ENCODE data around the gene LHPP.

LHPP gene

DNA sequence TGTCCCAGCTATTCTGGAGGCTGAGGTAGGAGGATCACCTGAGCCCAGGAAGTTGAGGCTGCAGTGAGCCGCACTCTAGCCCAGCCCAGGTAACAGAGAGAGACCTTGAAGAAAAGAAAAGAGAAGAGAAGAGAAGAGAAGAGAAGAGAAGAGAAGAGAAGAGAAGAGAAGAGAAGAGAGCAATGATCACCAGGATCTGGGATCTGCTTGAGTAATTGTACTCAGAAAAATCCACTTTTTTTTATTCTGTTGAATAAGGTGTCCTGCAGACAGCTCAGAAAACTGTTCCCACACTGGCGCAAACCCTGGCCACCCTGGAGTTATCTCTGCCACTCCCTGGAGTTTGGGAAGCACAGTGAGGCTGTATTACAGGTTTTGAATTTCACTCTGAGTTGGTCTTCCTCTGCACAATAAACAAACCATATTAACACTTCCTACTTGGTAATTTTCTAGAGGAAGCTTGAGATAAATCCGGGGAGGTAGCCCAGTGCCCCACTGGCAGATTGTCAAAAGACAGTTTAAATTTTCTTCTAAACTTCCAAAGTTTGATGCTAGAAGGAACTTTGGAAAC is 33.3 kb upstream of the LHPP start (continued):
- TF ChIP-seq, protein P1, sequence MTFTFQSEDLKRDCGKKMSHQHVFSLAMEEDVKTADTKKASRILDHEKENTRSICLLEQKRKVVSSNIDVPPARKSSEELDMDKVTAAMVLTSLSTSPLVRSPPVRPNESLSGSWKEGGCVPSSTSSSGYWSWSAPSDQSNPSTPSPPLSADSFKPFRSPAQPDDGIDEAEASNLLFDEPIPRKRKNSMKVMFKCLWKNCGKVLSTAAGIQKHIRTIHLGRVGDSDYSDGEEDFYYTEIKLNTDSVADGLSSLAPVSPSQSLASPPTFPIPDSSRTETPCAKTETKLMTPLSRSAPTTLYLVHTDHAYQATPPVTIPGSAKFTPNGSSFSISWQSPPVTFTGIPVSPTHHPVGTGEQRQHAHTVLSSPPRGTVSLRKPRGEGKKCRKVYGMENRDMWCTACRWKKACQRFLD (tag by site-specific recombination; IDR thresholded peaks at IDR 0.05): no peak
- TF ChIP-seq ZNF335 (tag by site-specific recombination; conservative IDR thresholded peaks at IDR 0.05): peak; percentile 94
- peak; percentile 83 for TF ChIP-seq SP7 (tag by site-specific recombination; IDR thresholded peaks at IDR 0.05)
- no peak for TF ChIP-seq ZNF623 (tag by site-specific recombination; IDR thresholded peaks at IDR 0.05)
- TF ChIP-seq, protein P2, sequence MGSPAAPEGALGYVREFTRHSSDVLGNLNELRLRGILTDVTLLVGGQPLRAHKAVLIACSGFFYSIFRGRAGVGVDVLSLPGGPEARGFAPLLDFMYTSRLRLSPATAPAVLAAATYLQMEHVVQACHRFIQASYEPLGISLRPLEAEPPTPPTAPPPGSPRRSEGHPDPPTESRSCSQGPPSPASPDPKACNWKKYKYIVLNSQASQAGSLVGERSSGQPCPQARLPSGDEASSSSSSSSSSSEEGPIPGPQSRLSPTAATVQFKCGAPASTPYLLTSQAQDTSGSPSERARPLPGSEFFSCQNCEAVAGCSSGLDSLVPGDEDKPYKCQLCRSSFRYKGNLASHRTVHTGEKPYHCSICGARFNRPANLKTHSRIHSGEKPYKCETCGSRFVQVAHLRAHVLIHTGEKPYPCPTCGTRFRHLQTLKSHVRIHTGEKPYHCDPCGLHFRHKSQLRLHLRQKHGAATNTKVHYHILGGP (tag by site-specific recombination; IDR thresholded peaks at IDR 0.05): no peak
- TF ChIP-seq ZNF211 (tag by site-specific recombination; IDR thresholded peaks at IDR 0.05; ENCODE audit: low read depth): no peak
- TF ChIP-seq, protein P3, sequence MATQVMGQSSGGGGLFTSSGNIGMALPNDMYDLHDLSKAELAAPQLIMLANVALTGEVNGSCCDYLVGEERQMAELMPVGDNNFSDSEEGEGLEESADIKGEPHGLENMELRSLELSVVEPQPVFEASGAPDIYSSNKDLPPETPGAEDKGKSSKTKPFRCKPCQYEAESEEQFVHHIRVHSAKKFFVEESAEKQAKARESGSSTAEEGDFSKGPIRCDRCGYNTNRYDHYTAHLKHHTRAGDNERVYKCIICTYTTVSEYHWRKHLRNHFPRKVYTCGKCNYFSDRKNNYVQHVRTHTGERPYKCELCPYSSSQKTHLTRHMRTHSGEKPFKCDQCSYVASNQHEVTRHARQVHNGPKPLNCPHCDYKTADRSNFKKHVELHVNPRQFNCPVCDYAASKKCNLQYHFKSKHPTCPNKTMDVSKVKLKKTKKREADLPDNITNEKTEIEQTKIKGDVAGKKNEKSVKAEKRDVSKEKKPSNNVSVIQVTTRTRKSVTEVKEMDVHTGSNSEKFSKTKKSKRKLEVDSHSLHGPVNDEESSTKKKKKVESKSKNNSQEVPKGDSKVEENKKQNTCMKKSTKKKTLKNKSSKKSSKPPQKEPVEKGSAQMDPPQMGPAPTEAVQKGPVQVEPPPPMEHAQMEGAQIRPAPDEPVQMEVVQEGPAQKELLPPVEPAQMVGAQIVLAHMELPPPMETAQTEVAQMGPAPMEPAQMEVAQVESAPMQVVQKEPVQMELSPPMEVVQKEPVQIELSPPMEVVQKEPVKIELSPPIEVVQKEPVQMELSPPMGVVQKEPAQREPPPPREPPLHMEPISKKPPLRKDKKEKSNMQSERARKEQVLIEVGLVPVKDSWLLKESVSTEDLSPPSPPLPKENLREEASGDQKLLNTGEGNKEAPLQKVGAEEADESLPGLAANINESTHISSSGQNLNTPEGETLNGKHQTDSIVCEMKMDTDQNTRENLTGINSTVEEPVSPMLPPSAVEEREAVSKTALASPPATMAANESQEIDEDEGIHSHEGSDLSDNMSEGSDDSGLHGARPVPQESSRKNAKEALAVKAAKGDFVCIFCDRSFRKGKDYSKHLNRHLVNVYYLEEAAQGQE (tag by site-specific recombination; IDR thresholded peaks at IDR 0.05): no peak
- no peak for TF ChIP-seq ZBTB7A (tag by site-specific recombination; IDR thresholded peaks at IDR 0.05; ENCODE audit: low read depth)
- TF ChIP-seq ZNF558 (tag by site-specific recombination; IDR thresholded peaks at IDR 0.05): no peak
- TF ChIP-seq ZFHX2 (tag by site-specific recombination; conservative IDR thresholded peaks at IDR 0.05): no peak
- TF ChIP-seq, protein P4, sequence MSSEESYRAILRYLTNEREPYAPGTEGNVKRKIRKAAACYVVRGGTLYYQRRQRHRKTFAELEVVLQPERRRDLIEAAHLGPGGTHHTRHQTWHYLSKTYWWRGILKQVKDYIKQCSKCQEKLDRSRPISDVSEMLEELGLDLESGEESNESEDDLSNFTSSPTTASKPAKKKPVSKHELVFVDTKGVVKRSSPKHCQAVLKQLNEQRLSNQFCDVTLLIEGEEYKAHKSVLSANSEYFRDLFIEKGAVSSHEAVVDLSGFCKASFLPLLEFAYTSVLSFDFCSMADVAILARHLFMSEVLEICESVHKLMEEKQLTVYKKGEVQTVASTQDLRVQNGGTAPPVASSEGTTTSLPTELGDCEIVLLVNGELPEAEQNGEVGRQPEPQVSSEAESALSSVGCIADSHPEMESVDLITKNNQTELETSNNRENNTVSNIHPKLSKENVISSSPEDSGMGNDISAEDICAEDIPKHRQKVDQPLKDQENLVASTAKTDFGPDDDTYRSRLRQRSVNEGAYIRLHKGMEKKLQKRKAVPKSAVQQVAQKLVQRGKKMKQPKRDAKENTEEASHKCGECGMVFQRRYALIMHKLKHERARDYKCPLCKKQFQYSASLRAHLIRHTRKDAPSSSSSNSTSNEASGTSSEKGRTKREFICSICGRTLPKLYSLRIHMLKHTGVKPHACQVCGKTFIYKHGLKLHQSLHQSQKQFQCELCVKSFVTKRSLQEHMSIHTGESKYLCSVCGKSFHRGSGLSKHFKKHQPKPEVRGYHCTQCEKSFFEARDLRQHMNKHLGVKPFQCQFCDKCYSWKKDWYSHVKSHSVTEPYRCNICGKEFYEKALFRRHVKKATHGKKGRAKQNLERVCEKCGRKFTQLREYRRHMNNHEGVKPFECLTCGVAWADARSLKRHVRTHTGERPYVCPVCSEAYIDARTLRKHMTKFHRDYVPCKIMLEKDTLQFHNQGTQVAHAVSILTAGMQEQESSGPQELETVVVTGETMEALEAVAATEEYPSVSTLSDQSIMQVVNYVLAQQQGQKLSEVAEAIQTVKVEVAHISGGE (tag by site-specific recombination; conservative IDR thresholded peaks at IDR 0.05; ENCODE audit: low read depth): no peak
- no peak for TF ChIP-seq ZNF140 (tag by site-specific recombination; IDR thresholded peaks at IDR 0.05)
- TF ChIP-seq EGR2 (tag by site-specific recombination; IDR thresholded peaks at IDR 0.05; ENCODE audit: low read depth): no peak
- no peak for TF ChIP-seq KLF8 (tag by site-specific recombination; IDR thresholded peaks at IDR 0.05)
- no peak for TF ChIP-seq ZNF112 (tag by site-specific recombination; IDR thresholded peaks at IDR 0.05)
- no peak for TF ChIP-seq ZFP3 (tag by site-specific recombination; IDR thresholded peaks at IDR 0.05; ENCODE audit: low read depth)
- TF ChIP-seq KLF10 (tag by site-specific recombination; IDR thresholded peaks at IDR 0.05): no peak
- TF ChIP-seq ZNF214 (tag by site-specific recombination; IDR thresholded peaks at IDR 0.05; ENCODE audit: borderline replicate concordance): no peak
- TF ChIP-seq KLF7 (tag by site-specific recombination; IDR thresholded peaks at IDR 0.05; ENCODE audit: borderline replicate concordance): no peak
- no peak for TF ChIP-seq ZNF133 (tag by site-specific recombination; IDR thresholded peaks at IDR 0.05)
- 0 out of 2 replicates have a peak, but pooled peaks have one; percentile 19 for TF ChIP-seq ZBTB20 (tag by site-specific recombination; IDR thresholded peaks at IDR 0.05)
- no peak for TF ChIP-seq ZNF274 (IDR thresholded peaks at IDR 0.05; ENCODE audit: low read length)
- no peak for TF ChIP-seq ZNF274 (tag by site-specific recombination; IDR thresholded peaks at IDR 0.05; ENCODE audit: borderline replicate concordance)
- no peak for TF ChIP-seq FEZF1 (tag by site-specific recombination; IDR thresholded peaks at IDR 0.05)
- TF ChIP-seq, protein P5, sequence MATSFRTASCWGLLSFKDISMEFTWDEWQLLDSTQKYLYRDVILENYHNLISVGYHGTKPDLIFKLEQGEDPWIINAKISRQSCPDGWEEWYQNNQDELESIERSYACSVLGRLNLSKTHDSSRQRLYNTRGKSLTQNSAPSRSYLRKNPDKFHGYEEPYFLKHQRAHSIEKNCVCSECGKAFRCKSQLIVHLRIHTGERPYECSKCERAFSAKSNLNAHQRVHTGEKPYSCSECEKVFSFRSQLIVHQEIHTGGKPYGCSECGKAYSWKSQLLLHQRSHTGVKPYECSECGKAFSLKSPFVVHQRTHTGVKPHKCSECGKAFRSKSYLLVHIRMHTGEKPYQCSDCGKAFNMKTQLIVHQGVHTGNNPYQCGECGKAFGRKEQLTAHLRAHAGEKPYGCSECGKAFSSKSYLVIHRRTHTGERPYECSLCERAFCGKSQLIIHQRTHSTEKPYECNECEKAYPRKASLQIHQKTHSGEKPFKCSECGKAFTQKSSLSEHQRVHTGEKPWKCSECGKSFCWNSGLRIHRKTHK (tag by site-specific recombination; IDR thresholded peaks at IDR 0.05): no peak
- no peak for TF ChIP-seq ZNF561 (tag by site-specific recombination; IDR thresholded peaks at IDR 0.05; ENCODE audit: borderline replicate concordance)
- TF ChIP-seq ZNF521 (tag by site-specific recombination; IDR thresholded peaks at IDR 0.05): no peak
